Heart right ventricle (tissue), 16 donors: ENCODE data around the gene XPO4. TPM values are rescaled to one million over a fixed set of nuclear protein-coding genes. Genes with fewer than 3 reads are reported as not detected.

Experiments used
- ATAC-seq, 8 donors: fragments of 200-7000 bp; cut with Tn5 transposase; one replicate each; pipeline ENCODE4 v1.9.1; 2020; ENCODE audit warnings: mild to moderate bottlenecking in 8 of 8, moderate library complexity in 8 of 8, moderate number of reproducible peaks in 1 of 8
- DNase-seq, 2 donors: peaks; one replicate each; pipeline ENCODE4 v3.0.0-alpha.2; 2020
- H3K27ac ChIP-seq, 10 donors: fragments of 200-600 bp; sonication (generic) in 2 of 10; one replicate each; pipeline versions ENCODE4 v1.5.0 to v1.8.0; 2020 to 2022; ENCODE audit warnings: mild to moderate bottlenecking in 3 of 10
- H3K27me3 ChIP-seq, 7 donors: fragments of 200-600 bp; one replicate each; pipeline ENCODE4 v1.8.0; 2021 to 2022; ENCODE audit warnings: mild to moderate bottlenecking in 2 of 7
- H3K36me3 ChIP-seq, 9 donors: fragments of 200-600 bp; sonication (generic) in 1 of 9; one replicate each; pipeline versions ENCODE4 v1.5.0 to v1.8.0; 2020 to 2022; ENCODE audit warnings: mild to moderate bottlenecking in 2 of 9
- H3K4me1 ChIP-seq, 9 donors: fragments of 200-600 bp; sonication (generic) in 1 of 9; one replicate each; pipeline versions ENCODE4 v1.5.0 to v1.8.0; 2020 to 2022; ENCODE audit warnings: mild to moderate bottlenecking in 4 of 9
- H3K4me3 ChIP-seq, 10 donors: fragments of 200-600 bp; sonication (generic) in 2 of 10; one replicate each; pipeline versions ENCODE4 v1.5.0 to v1.8.0; 2020 to 2022; ENCODE audit warnings: mild to moderate bottlenecking in 7 of 10, moderate library complexity in 2 of 10
- H3K9me3 ChIP-seq, 11 donors: fragments of 200-600 bp in 10 of 11; sonication (generic) in 2 of 11; one replicate each; pipeline versions ENCODE4 v1.5.0 to v1.8.0; 2013 to 2022; ENCODE audit warnings: mild to moderate bottlenecking in 2 of 11, control low read depth in 1 of 11, moderate library complexity in 1 of 11
- CTCF ChIP-seq, 9 donors: fragments of 200-600 bp; sonication (generic) in 2 of 9; IDR thresholded peaks; one replicate each; pipeline versions ENCODE4 v1.5.0 to v1.8.0; 2021 to 2022; ENCODE audit warnings: antibody characterized with exemption in 9 of 9, mild to moderate bottlenecking in 5 of 9, moderate library complexity in 1 of 9
- WGBS, 2 donors: extraction: QIAGEN DNeasy Blood & Tissue Kit; methylation state at CpG; one replicate each; pipeline ENCODE4 v1.1.7; 2013; ENCODE audit warnings: inconsistent platforms in 1 of 2; 5-methylcytosine and 5-hydroxymethylcytosine counted together
- intact Hi-C, 10 donors: fragments of 100-400 bp; cut with DNase I; formaldehyde crosslinking; loops; one replicate each; pipeline versions ENCODE4 v1.11.1 to v1.14.2; 2022
- polyA plus RNA-seq, 2 donors: library from polyadenylated mRNA; stranded (reverse); fragments of 200-250 nt; gene quantifications; one replicate each; pipeline ENCODE4 v1.2.3, GENCODE V29; 2013
- total RNA-seq, 10 donors: library from RNA; stranded (reverse); fragmentation: NEBNext Ultra II Directional in 3 of 10; extraction: Animal tissue kit (Norgen Biotek cat#: 25700) in 3 of 10; gene quantifications; one replicate each; pipeline versions ENCODE4 v1.2.1 to v1.2.4, GENCODE V29; 2021 to 2023
- donor health status: Arrhythmogenic right ventricular cardiomyopathy.
- donor health status: ischemic (EF 13 %, LVEDD 7.1; RV severe dilation, severe dysfunction).
- donor health status: healthy with polysubstance abuse.
- donor health status: DM: no; HTN: yes; CAD: no.
- donor health status: DM: no; HTN: no; CAD: no.
- donor health status: ischemic (EF 25% LVEDD 6.9; RV normal size, moderate dysfunction).
- donor health status: ischemic (EF 25% LVEDD 5.7; RV mildly dilated, moderate dysfunction).
- donor health status: healthy.
- donor health status: DM: yes; HTN: yes; CAD: no.
- donor health status: Ischemic cardiomyopathy.
- donor health status: ischemic (EF 35%, LVEDD 5.7; RV mildly dilated, moderate dysfunction).
- donor health status: nonischemic (EF 11% LVEDD 7.7; RV severe dilation, severe dysfunction).
- donor health status: DM: yes; HTN: yes; CAD: no.
- donor health status: PGD.
- donor health status: ischemic (EF 29% LVEDD 5.4; RV normal size, mild dysfunction).
- donor health status: nonischemic (EF 23%, LVEDD 6.1; RV moderate dilation, normal function).

XPO4 gene
- total and polyA plus RNA-seq, 12 donors, result 3.5 to 68.1 (median 37.1) TPM

GRCh38 chr13:20780317-20780716 lies 122.2 kb downstream of the XPO4 start:
- H3K4me1 ChIP-seq, result no peaks in the 10 kb centered on the region
- H3K4me3 ChIP-seq, result no peak overlapping the region
- DNase-seq (no peak), ATAC-seq (no peak)
- no peak for TF ChIP-seq CTCF (IDR thresholded peaks at IDR 0.05)
- 80 to 88% methylated on average over 1 of the region's 1 CpG for WGBS, 2 donors
- H3K9me3 ChIP-seq, result no peaks in the 10 kb centered on the region
- intact Hi-C loops, result no loop called here
- no peak overlapping the region for H3K27ac ChIP-seq
- no peaks in the 10 kb centered on the region for H3K27me3 ChIP-seq
- peaks cover 0 to 72% (median 19%) of the 10 kb centered on the region in 9 donors for H3K36me3 ChIP-seq

GRCh38 chr13:20779405-20779804 lies 123.1 kb downstream of the XPO4 start:
- no peaks in the 10 kb centered on the region for H3K9me3 ChIP-seq
- no peak for ATAC-seq
- no peaks in the 10 kb centered on the region for H3K27me3 ChIP-seq
- no peak for TF ChIP-seq CTCF (IDR thresholded peaks at IDR 0.05)
- H3K36me3 ChIP-seq, result peaks cover 0 to 63% (median 19%) of the 10 kb centered on the region in 9 donors
- no peak for DNase-seq
- H3K4me3 ChIP-seq, result no peak overlapping the region
- intact Hi-C loops, result loop anchor here in 2 of 10 donors (5.0 to 10.0 kb wide), 2 partner anchors 33 to 65 kb away; no protein-coding TSS in a partner anchor
- 90 to 93% methylated on average over 7 of the region's 7 CpGs for WGBS, 2 donors
- H3K4me1 ChIP-seq, result no peaks in the 10 kb centered on the region
- no peak overlapping the region for H3K27ac ChIP-seq

GRCh38 chr13:20778311-20778710 lies 124.2 kb downstream of the XPO4 start:
- 83 to 86% methylated on average over 1 of the region's 1 CpG for WGBS, 2 donors
- intact Hi-C loops, result loop anchor here in 2 of 10 donors (5.0 to 10.0 kb wide), 2 partner anchors 34 to 64 kb away; no protein-coding TSS in a partner anchor
- Histone ChIP-seq H3K27ac (no peak overlapping the region), H3K4me1 (peaks cover 0 to 6% (median 0%) of the 10 kb centered on the region in 9 donors), H3K4me3 (no peak overlapping the region), H3K27me3 (no peaks in the 10 kb centered on the region), H3K9me3 (no peaks in the 10 kb centered on the region), H3K36me3 (peaks cover 0 to 52% (median 15%) of the 10 kb centered on the region in 9 donors)
- TF ChIP-seq CTCF (IDR thresholded peaks at IDR 0.05), result no peak
- DNase-seq (no peak), ATAC-seq (no peak)

- intact Hi-C loops, result loop anchor here in 2 of 10 donors (5.0 to 10.0 kb wide), 2 partner anchors 36 to 62 kb away; no protein-coding TSS in a partner anchor
- 94 to 95% methylated on average over 1 of the region's 1 CpG for WGBS, 2 donors
- no peak overlapping the region for H3K27ac ChIP-seq
- ATAC-seq (no peak), DNase-seq (no peak)
- H3K27me3 ChIP-seq, result no peaks in the 10 kb centered on the region
- no peak for TF ChIP-seq CTCF (IDR thresholded peaks at IDR 0.05)
- H3K9me3 ChIP-seq, result no peaks in the 10 kb centered on the region
- peaks cover 0 to 15% (median 9%) of the 10 kb centered on the region in 9 donors for H3K4me1 ChIP-seq
- no peak overlapping the region for H3K4me3 ChIP-seq
- peaks cover 0 to 36% (median under 1%) of the 10 kb centered on the region in 9 donors for H3K36me3 ChIP-seq
Measured at GRCh38 chr13:20776751-20777150, 125.8 kb downstream of the XPO4 start.
